Activated effector memory CD4-positive, alpha-beta T cell treated with Interleukin-2 at 50 U/mL for 16 hours (primary cell): ENCODE data around the gene DHRS7B.
"Not testable (repeated sequence)": the region's sequence is repeated elsewhere in the genome, so short reads cannot be mapped to it uniquely, and the experiment has no call there.

Experiments
- DNase-seq: peaks from one replicate; pipeline ENCODE4 v3.0.0-alpha.2; 2020

Gene DHRS7B

GRCh38 chr17:21184570-21184969 lies 57.8 kb downstream of the DHRS7B start:
- DNase-seq = no peak

GRCh38 chr17:21185061-21185460 lies 58.3 kb downstream of the DHRS7B start:
- no peak for DNase-seq

GRCh38 chr17:21186399-21187187 lies 59.8 kb downstream of the DHRS7B start:
- no peak for DNase-seq

- DNase-seq = no peak
These were observed 62.6 kb downstream of the DHRS7B start for GRCh38 chr17:21189361-21189760.

- no peak for DNase-seq
These were observed 63.3 kb downstream of the DHRS7B start for GRCh38 chr17:21190078-21190477.

- DNase-seq = no peak
These were observed 64.9 kb downstream of the DHRS7B start for GRCh38 chr17:21191698-21192097.

- not testable (repeated sequence) for DNase-seq
These were observed 65.7 kb downstream of the DHRS7B start for GRCh38 chr17:21192414-21192813.

GRCh38 chr17:21193031-21193430 lies 66.3 kb downstream of the DHRS7B start:
- no peak for DNase-seq

- DNase-seq = no peak
These were observed 67.5 kb downstream of the DHRS7B start for GRCh38 chr17:21194226-21194625.

GRCh38 chr17:21194703-21195102 lies 67.9 kb downstream of the DHRS7B start:
- DNase-seq = no peak

GRCh38 chr17:21196126-21196525 lies 69.4 kb downstream of the DHRS7B start:
- no peak for DNase-seq

GRCh38 chr17:21198411-21198810 lies 71.6 kb downstream of the DHRS7B start:
- DNase-seq = no peak

- no peak for DNase-seq
These were observed 72.5 kb downstream of the DHRS7B start for GRCh38 chr17:21199311-21199710.

- no peak for DNase-seq
These were observed 73.1 kb downstream of the DHRS7B start for GRCh38 chr17:21199856-21200255.

- no peak for DNase-seq
These were observed 74.0 kb downstream of the DHRS7B start for GRCh38 chr17:21200590-21201297.

- DNase-seq = no peak
These were observed 74.5 kb downstream of the DHRS7B start for GRCh38 chr17:21201298-21201595.

- DNase-seq = no peak
These were observed 75.1 kb downstream of the DHRS7B start for GRCh38 chr17:21201874-21202273.

GRCh38 chr17:21202512-21202911 lies 75.7 kb downstream of the DHRS7B start:
- no peak for DNase-seq

- DNase-seq = no peak
These were observed 78.2 kb downstream of the DHRS7B start for GRCh38 chr17:21204935-21205334.

GRCh38 chr17:21208352-21208751 lies 81.6 kb downstream of the DHRS7B start:
- no peak for DNase-seq

- DNase-seq = no peak
These were observed 82.9 kb downstream of the DHRS7B start for GRCh38 chr17:21209511-21210175.

- DNase-seq = no peak
These were observed 83.8 kb downstream of the DHRS7B start for GRCh38 chr17:21210411-21211076.

GRCh38 chr17:21211825-21212479 lies 85.2 kb downstream of the DHRS7B start:
- no peak for DNase-seq
